Suprapubic skin (tissue), 4 donors: Measurements from ENCODE around the gene SPACA7. TPM values are rescaled to one million over a fixed set of nuclear protein-coding genes. Genes with fewer than 3 reads are reported as not detected.

Experiments used
- DNase-seq, 2 donors: peaks; one replicate each; pipeline ENCODE4 v3.0.0-alpha.2; 2019; ENCODE audit warnings: low spot score in 2 of 2
- H3K27ac ChIP-seq: fragments of 200-600 bp; sonication (generic); one replicate; pipeline ENCODE4 v1.5.1; 2019
- H3K27me3 ChIP-seq: fragments of 200-600 bp; sonication (generic); one replicate; pipeline ENCODE4 v1.5.1; 2019
- H3K36me3 ChIP-seq: fragments of 200-600 bp; sonication (generic); one replicate; pipeline ENCODE4 v1.5.1; 2019
- H3K4me1 ChIP-seq: fragments of 200-600 bp; sonication (generic); one replicate; pipeline ENCODE4 v1.5.1; 2019
- H3K4me3 ChIP-seq: fragments of 200-600 bp; sonication (generic); one replicate; pipeline ENCODE4 v1.5.1; 2019; ENCODE audit warnings: mild to moderate bottlenecking
- H3K9me3 ChIP-seq: fragments of 200-600 bp; sonication (generic); one replicate; pipeline ENCODE4 v1.5.1; 2019
- EP300 ChIP-seq: sonication (generic); formaldehyde crosslinking; IDR thresholded peaks from one replicate; pipeline ENCODE4 v1.6.1; 2017; ENCODE audit warnings: antibody characterized with exemption
- POLR2A ChIP-seq, 2 donors: fragments of 450-650 bp; IDR thresholded peaks; one replicate each; pipeline ENCODE4 v1.6.1; 2017; ENCODE audit warnings: antibody characterized with exemption in 2 of 2, mild to moderate bottlenecking in 2 of 2, moderate library complexity in 2 of 2
- POLR2AphosphoS5 ChIP-seq, 3 donors: sonication (generic); formaldehyde crosslinking; IDR thresholded peaks; one replicate each; pipeline ENCODE4 v1.6.1; 2017; ENCODE audit warnings: antibody characterized with exemption in 3 of 3
- WGBS: methylation state at CpG from one replicate; pipeline ENCODE4 v1.1.5; 2018; 5-methylcytosine and 5-hydroxymethylcytosine counted together
- total RNA-seq, 4 donors: library from RNA; depleted of rRNA; stranded (reverse); fragments of >200 nt; gene quantifications; one replicate each; pipeline ENCODE4 v1.1.0, GENCODE V29; 2016
- TF ChIP-seq, protein P1 (sequence below), 2 donors: fragments of 200-600 bp in 1 of 2; fragments of 450-650 bp in 1 of 2; sonication (generic) in 1 of 2; IDR thresholded peaks; one replicate each; pipeline ENCODE4 v1.5.1; 2016 to 2019; ENCODE audit warnings: antibody characterized with exemption in 2 of 2, mild to moderate bottlenecking in 1 of 2, moderate library complexity in 1 of 2

Gene SPACA7, protein sequence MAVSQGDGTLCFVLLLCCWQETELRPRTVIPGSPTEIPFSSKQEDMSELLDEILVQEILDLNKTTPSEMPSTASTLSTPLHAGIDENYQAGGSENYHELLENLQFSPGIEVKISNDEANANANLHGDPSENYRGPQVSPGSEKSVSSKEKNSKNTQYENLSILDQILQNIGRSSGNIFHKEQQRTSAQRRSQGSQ
- total RNA-seq, result not detected

DNA sequence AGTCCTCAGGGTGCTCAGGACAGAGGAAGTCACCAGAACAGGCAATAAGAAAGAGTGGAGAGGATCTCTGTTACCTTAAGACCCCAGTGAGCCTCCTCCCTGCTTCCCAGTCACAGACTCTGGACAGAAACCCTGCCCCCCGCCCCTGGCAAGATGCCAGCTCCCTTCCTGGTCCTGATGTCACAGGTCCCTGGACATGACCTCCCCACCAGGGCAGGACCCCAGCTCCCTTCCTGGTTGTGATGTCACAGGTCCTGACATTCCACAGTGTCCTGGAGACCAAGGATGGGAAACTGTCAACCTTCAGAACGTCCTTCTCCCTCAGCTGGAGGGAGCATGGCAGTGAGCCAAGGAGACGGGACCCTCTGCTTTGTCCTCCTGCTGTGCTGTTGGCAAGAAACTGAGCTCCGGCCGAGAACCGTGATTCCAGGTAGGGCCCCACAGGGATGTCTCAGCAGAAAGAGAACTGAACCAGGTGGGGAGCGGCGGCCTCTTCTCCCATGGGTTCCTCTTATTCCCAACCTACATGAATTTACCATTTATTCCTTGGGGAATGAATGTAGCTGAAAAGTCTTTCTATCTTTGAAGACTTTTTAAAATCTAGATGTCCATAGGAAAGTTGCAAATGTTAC is at the start of gene SPACA7:
TSS of gene SPACA7 (plus strand) at position 306 of the 632 bp plus-strand sequence. CDS start at position 337, 31 bp downstream.
- Histone ChIP-seq H3K36me3 (no peaks in the 10 kb centered on the region), H3K4me1 (no peaks in the 10 kb centered on the region), H3K27ac (no peak within 1 kb of the TSS), H3K4me3 (no peak within 1 kb of the TSS), H3K27me3 (no peaks in the 10 kb centered on the region), H3K9me3 (no peaks in the 10 kb centered on the region)
- WGBS, result 76% methylated on average over 7 of the region's 8 CpGs
- TF ChIP-seq EP300 (no peak), POLR2AphosphoS5 (IDR thresholded peaks at IDR 0.05) (no peak), POLR2A (IDR thresholded peaks at IDR 0.05) (no peak)
- TF ChIP-seq, protein P1, sequence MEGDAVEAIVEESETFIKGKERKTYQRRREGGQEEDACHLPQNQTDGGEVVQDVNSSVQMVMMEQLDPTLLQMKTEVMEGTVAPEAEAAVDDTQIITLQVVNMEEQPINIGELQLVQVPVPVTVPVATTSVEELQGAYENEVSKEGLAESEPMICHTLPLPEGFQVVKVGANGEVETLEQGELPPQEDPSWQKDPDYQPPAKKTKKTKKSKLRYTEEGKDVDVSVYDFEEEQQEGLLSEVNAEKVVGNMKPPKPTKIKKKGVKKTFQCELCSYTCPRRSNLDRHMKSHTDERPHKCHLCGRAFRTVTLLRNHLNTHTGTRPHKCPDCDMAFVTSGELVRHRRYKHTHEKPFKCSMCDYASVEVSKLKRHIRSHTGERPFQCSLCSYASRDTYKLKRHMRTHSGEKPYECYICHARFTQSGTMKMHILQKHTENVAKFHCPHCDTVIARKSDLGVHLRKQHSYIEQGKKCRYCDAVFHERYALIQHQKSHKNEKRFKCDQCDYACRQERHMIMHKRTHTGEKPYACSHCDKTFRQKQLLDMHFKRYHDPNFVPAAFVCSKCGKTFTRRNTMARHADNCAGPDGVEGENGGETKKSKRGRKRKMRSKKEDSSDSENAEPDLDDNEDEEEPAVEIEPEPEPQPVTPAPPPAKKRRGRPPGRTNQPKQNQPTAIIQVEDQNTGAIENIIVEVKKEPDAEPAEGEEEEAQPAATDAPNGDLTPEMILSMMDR (IDR thresholded peaks at IDR 0.05), result no peak
- no peak for DNase-seq

DNA sequence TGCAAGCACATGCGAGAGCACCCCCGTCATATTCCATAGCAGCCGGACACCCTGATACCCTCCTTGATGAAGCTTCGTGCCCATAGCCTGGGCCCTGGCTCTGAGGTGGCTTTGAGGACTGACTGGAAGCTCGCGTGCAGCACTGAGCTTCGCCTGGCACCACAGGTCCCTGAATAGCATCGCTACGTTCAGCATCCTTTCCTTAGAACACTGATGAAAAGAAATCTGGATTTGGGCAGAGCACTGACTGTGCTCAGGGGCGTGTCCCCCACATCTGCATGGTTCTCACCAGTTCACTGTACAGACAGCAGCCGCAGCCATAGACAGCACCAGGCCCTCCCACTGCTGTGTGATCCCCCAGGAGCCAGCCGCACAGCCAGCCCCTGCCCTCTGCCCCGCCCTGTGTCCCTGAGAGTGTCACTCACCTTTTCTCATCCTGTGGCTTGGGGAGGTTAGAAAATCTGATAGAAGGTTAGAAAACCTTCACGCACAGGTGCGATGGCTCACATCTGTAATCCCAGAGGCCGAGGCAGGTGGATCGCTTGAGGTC is 49.3 kb upstream of the SPACA7 start:
- Histone ChIP-seq H3K27me3 (peaks cover 52% of the 10 kb centered on the region), H3K36me3 (no peaks in the 10 kb centered on the region), H3K4me3 (no peak overlapping the region), H3K4me1 (peaks cover 5% of the 10 kb centered on the region), H3K9me3 (no peaks in the 10 kb centered on the region), H3K27ac (no peak overlapping the region)
- 90% methylated on average over 14 of the region's 17 CpGs for WGBS
- no peak for DNase-seq
- TF ChIP-seq EP300 (no peak), POLR2A (IDR thresholded peaks at IDR 0.05) (no peak), POLR2AphosphoS5 (IDR thresholded peaks at IDR 0.05) (no peak)
- TF ChIP-seq, protein P1 (IDR thresholded peaks at IDR 0.05), result no peak

DNA sequence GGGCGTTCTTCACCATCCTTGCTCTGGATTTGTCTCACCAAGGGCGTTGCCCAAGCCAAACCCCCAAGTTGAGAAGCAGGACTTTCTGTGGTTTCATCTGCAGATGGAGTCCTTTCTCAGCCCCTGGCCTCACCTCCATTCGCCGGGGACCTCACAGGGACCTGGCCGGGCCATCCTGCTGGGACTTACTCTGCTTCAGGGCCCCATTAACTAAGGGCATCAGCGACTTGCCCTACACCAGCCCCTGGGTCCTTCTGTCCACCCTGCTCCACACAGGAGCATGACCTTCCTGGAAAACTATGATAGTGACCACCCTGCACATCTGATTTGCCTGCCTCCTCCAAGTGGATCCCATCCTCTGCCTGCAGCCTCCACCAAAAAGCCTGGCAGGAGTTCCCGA is 47.2 kb upstream of the SPACA7 start:
- 96% methylated on average over 7 of the region's 7 CpGs for WGBS
- H3K27me3 ChIP-seq, result peaks cover 70% of the 10 kb centered on the region

DNA sequence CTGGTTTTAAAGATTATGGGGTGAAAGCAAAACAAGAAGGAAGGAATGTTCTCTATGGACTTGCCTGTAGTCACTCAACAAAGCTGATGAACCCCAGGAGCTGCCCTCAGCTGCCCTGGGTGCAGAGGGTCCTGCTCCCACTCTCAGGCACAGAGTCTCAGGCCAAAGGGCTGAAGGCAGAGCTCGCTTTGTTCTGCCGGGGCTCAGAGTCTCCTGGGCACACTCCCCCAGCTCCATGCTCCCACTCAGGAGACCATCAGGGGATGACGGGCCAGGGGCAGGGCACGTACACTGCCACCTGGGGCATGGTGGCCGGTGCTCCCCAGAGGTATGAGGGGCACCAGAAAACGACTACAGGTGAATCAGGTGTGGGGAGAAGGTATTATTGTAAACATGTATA is 46.8 kb upstream of the SPACA7 start:
- TF ChIP-seq POLR2A (IDR thresholded peaks at IDR 0.05), result no peak
- TF ChIP-seq, protein P1 (IDR thresholded peaks at IDR 0.05), result no peak
- no peak for TF ChIP-seq POLR2AphosphoS5 (IDR thresholded peaks at IDR 0.05)
- TF ChIP-seq EP300, result no peak
- no peak for DNase-seq
- no peaks in the 10 kb centered on the region for H3K36me3 ChIP-seq
- H3K4me1 ChIP-seq, result peaks cover 5% of the 10 kb centered on the region
- 66% methylated on average over 6 of the region's 6 CpGs for WGBS
- H3K27ac ChIP-seq, result no peak overlapping the region
- H3K27me3 ChIP-seq, result peaks cover 70% of the 10 kb centered on the region
- H3K4me3 ChIP-seq, result no peak overlapping the region
- no peaks in the 10 kb centered on the region for H3K9me3 ChIP-seq

More for the DNA sequence above, 47.2 kb upstream of the SPACA7 start:
- Histone ChIP-seq H3K4me1 (peaks cover 5% of the 10 kb centered on the region), H3K9me3 (no peaks in the 10 kb centered on the region), H3K36me3 (no peaks in the 10 kb centered on the region), H3K27ac (no peak overlapping the region), H3K4me3 (no peak overlapping the region)
- TF ChIP-seq POLR2A (IDR thresholded peaks at IDR 0.05) (no peak), EP300 (no peak), POLR2AphosphoS5 (IDR thresholded peaks at IDR 0.05) (no peak)
- TF ChIP-seq, protein P1 (IDR thresholded peaks at IDR 0.05), result no peak
- no peak for DNase-seq

DNA sequence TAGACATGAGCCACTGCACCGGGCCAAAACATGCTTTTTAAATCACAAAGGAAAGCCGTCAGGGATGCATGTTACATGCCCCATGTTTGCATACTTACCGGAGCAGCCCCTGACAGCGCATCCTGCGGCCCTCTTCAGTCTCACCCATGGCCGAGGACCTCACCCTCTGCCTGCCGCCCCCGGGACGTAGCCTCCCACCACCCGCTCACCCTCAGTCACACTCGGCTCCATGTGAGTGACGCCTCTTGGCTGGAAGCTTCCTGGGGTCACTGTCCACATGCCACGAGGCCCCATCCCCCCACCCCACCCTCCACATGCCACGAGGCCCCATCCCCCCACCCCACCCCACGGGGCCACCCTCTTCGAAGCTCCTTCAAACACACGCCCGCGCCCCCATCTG is 46.1 kb upstream of the SPACA7 start:
- 76% methylated on average over 8 of the region's 19 CpGs for WGBS
- H3K4me1 ChIP-seq, result peaks cover 5% of the 10 kb centered on the region
- no peak overlapping the region for H3K27ac ChIP-seq
- H3K9me3 ChIP-seq, result no peaks in the 10 kb centered on the region
- no peak overlapping the region for H3K4me3 ChIP-seq
- H3K36me3 ChIP-seq, result no peaks in the 10 kb centered on the region
- DNase-seq, result no peak
- H3K27me3 ChIP-seq, result peaks cover 72% of the 10 kb centered on the region
- TF ChIP-seq, protein P1 (IDR thresholded peaks at IDR 0.05), result no peak
- TF ChIP-seq POLR2AphosphoS5 (IDR thresholded peaks at IDR 0.05), result no peak
- TF ChIP-seq EP300, result no peak
- TF ChIP-seq POLR2A (IDR thresholded peaks at IDR 0.05), result no peak
